SU-DHL-6 (cell line): Measurements from ENCODE around the gene BMPR1B.

Experiments
- H2AFZ ChIP-seq: fragments of 200-600 bp; sonication (generic); 2 replicates; pipeline ENCODE4 v1.6.1; 2014; ENCODE audit warnings: low read depth, mild to moderate bottlenecking, moderate library complexity, mixed read lengths, antibody characterized with exemption, low read length; ENCODE audit not compliant: severe bottlenecking
- H3F3A ChIP-seq: fragments of 200-600 bp; shearing (Covaris generic); 2 replicates; pipeline ENCODE4 v1.6.0; 2016; ENCODE audit warnings: antibody characterized with exemption, mild to moderate bottlenecking; ENCODE audit not compliant: insufficient read depth
- H3K27ac ChIP-seq: fragments of 200-600 bp; sonication (generic); 2 replicates; pipeline ENCODE4 v1.5.1; 2016; ENCODE audit warnings: low read depth, mild to moderate bottlenecking, low read length, moderate library complexity, mixed read lengths
- H3K27me3 ChIP-seq: fragments of 200-600 bp; sonication (generic), shearing (Covaris generic); 2 replicates; pipeline ENCODE4 v1.6.0; 2014; ENCODE audit warnings: mild to moderate bottlenecking, low read length
- H3K36me3 ChIP-seq: fragments of 200-600 bp; sonication (generic); 2 replicates; pipeline ENCODE4 v1.6.1; 2014; ENCODE audit warnings: mild to moderate bottlenecking, low read length, mixed read lengths
- H3K4me2 ChIP-seq: fragments of 300-600, 200-600 bp; shearing (Covaris generic), sonication (generic); 2 replicates; pipeline ENCODE4 v1.6.0; 2014; ENCODE audit warnings: low read length, low read depth, mild to moderate bottlenecking; ENCODE audit not compliant: poor library complexity, severe bottlenecking
- H3K4me3 ChIP-seq: fragments of 200-600 bp; sonication (generic); 2 replicates; pipeline ENCODE4 v1.5.1; 2014; ENCODE audit warnings: antibody characterized with exemption, low read length, mild to moderate bottlenecking, mixed read lengths; ENCODE audit not compliant: insufficient read depth, poor library complexity, severe bottlenecking
- H3K79me2 ChIP-seq: fragments of 200-600 bp; sonication (generic); 2 replicates; pipeline ENCODE4 v1.6.1; 2014; ENCODE audit warnings: mild to moderate bottlenecking, low read length, moderate library complexity; ENCODE audit not compliant: insufficient read depth
- H3K9ac ChIP-seq: fragments of 200-600 bp; sonication (generic); 2 replicates; pipeline ENCODE4 v1.7.0; 2014; ENCODE audit warnings: mild to moderate bottlenecking, low read length
- H3K9me2 ChIP-seq: fragments of 200-600 bp; sonication (generic); replicated peaks from 2 replicates; pipeline ENCODE4 v1.6.1; 2014; ENCODE audit warnings: low read length; ENCODE audit not compliant: insufficient read depth
- H3K9me3 ChIP-seq: fragments of 200-600 bp; sonication (generic); 2 replicates; pipeline ENCODE4 v1.6.1; 2014; ENCODE audit warnings: low read length, mixed read lengths; ENCODE audit not compliant: insufficient read depth
- H4K20me1 ChIP-seq: fragments of 200-600 bp; sonication (generic); 2 replicates; pipeline ENCODE4 v1.6.1; 2014; ENCODE audit warnings: low read depth, mild to moderate bottlenecking, antibody characterized with exemption, low read length, moderate library complexity, mixed read lengths
- CTCF ChIP-seq: fragments of 200-600 bp; sonication (generic); IDR thresholded peaks from one replicate; pipeline ENCODE4 v1.5.1; 2017; ENCODE audit warnings: antibody characterized with exemption, mild to moderate bottlenecking, low read length, moderate library complexity; ENCODE audit not compliant: insufficient read depth, poor library complexity, severe bottlenecking
- EZH2phosphoT487 ChIP-seq: fragments of 200-600 bp; sonication (generic), shearing (Covaris generic); conservative IDR thresholded peaks from 2 replicates; pipeline ENCODE4 v1.6.1; 2018; ENCODE audit warnings: mild to moderate bottlenecking, antibody characterized with exemption, low read length, moderate library complexity, mixed read lengths

Gene BMPR1B

GRCh38 chr4:94931626-94932025 is 173.9 kb downstream of the BMPR1B start:
- no peaks in the 10 kb centered on the region for H3K9me3 ChIP-seq
- H3K36me3 ChIP-seq, result no peaks in the 10 kb centered on the region
- no peak overlapping the region for H3K4me2 ChIP-seq
- no peaks in the 10 kb centered on the region for H3K79me2 ChIP-seq
- no peak for TF ChIP-seq CTCF
- TF ChIP-seq EZH2phosphoT487, result no peak
- no peak overlapping the region for H3K9ac ChIP-seq
- no peaks in the 10 kb centered on the region for H4K20me1 ChIP-seq
- no peaks in the 10 kb centered on the region for H3F3A ChIP-seq
- no peaks in the 10 kb centered on the region for H3K27me3 ChIP-seq
- H3K9me2 ChIP-seq, result no peaks in the 10 kb centered on the region
- no peak overlapping the region for H3K27ac ChIP-seq
- H3K4me3 ChIP-seq, result no peak overlapping the region
- no peak overlapping the region for H2AFZ ChIP-seq

GRCh38 chr4:94932366-94932765 is 174.6 kb downstream of the BMPR1B start:
- Histone ChIP-seq H4K20me1 (no peaks in the 10 kb centered on the region), H2AFZ (no peak overlapping the region), H3K79me2 (no peaks in the 10 kb centered on the region), H3K9me2 (no peaks in the 10 kb centered on the region), H3K36me3 (no peaks in the 10 kb centered on the region), H3F3A (no peaks in the 10 kb centered on the region), H3K4me2 (no peak overlapping the region), H3K27me3 (no peaks in the 10 kb centered on the region), H3K27ac (no peak overlapping the region), H3K9ac (no peak overlapping the region), H3K9me3 (no peaks in the 10 kb centered on the region), H3K4me3 (no peak overlapping the region)
- TF ChIP-seq EZH2phosphoT487 (no peak), CTCF (no peak)

- H3K4me2 ChIP-seq, result no peak overlapping the region
- H3K4me3 ChIP-seq, result no peak overlapping the region
- no peaks in the 10 kb centered on the region for H3K36me3 ChIP-seq
- no peak overlapping the region for H2AFZ ChIP-seq
- no peak overlapping the region for H3K9ac ChIP-seq
- no peaks in the 10 kb centered on the region for H3F3A ChIP-seq
- no peaks in the 10 kb centered on the region for H3K27me3 ChIP-seq
- TF ChIP-seq CTCF, result no peak
- no peak for TF ChIP-seq EZH2phosphoT487
- no peak overlapping the region for H3K27ac ChIP-seq
- no peaks in the 10 kb centered on the region for H3K9me2 ChIP-seq
- no peaks in the 10 kb centered on the region for H3K9me3 ChIP-seq
- H4K20me1 ChIP-seq, result no peaks in the 10 kb centered on the region
- no peaks in the 10 kb centered on the region for H3K79me2 ChIP-seq
Measured at GRCh38 chr4:94933799-94934198, 176.0 kb downstream of the BMPR1B start.
